Fibroblast of skin of left biceps (primary cell): ENCODE data around the gene RAPGEF5.

Experiments
- DNase-seq, 2 experiments: peaks; one replicate each; pipeline ENCODE4 v3.0.0-alpha.2; 2013; ENCODE audit warnings: low read depth in 2 of 2

The RAPGEF5 gene

GRCh38 chr7:22356701-22357310, at the start of gene RAPGEF5:
Gene RAPGEF5 (minus strand): TSS chr7:22357154. CDS start chr7:22357060, 94 bp downstream.
- DNase-seq, result no peak

- no peak for DNase-seq
Observed at GRCh38 chr7:22406715-22407114, 49.8 kb upstream of the RAPGEF5 start.

- no peak for DNase-seq
Observed at GRCh38 chr7:22404421-22405023, 47.6 kb upstream of the RAPGEF5 start.

GRCh38 chr7:22403344-22403743, 46.4 kb upstream of the RAPGEF5 start:
- DNase-seq, result no peak

- no peak for DNase-seq
Observed at GRCh38 chr7:22402250-22402649, 45.3 kb upstream of the RAPGEF5 start.

- no peak for DNase-seq
Observed at GRCh38 chr7:22400936-22401553, 44.1 kb upstream of the RAPGEF5 start.

- DNase-seq, result no peak
Observed at GRCh38 chr7:22400150-22400814, 43.3 kb upstream of the RAPGEF5 start.

- no peak for DNase-seq
Observed at GRCh38 chr7:22399546-22399945, 42.6 kb upstream of the RAPGEF5 start.

GRCh38 chr7:22399091-22399490, 42.1 kb upstream of the RAPGEF5 start:
- no peak for DNase-seq

GRCh38 chr7:22397981-22398380, 41.0 kb upstream of the RAPGEF5 start:
- DNase-seq, result no peak

GRCh38 chr7:22395222-22395621, 38.3 kb upstream of the RAPGEF5 start:
- no peak for DNase-seq

- DNase-seq, result no peak
Observed at GRCh38 chr7:22394739-22395138, 37.8 kb upstream of the RAPGEF5 start.

GRCh38 chr7:22393913-22394729, 37.2 kb upstream of the RAPGEF5 start:
- no peak for DNase-seq

- DNase-seq, result no peak
Observed at GRCh38 chr7:22390516-22390915, 33.6 kb upstream of the RAPGEF5 start.

GRCh38 chr7:22389892-22390291, 32.9 kb upstream of the RAPGEF5 start:
- DNase-seq, result no peak

GRCh38 chr7:22387583-22387982, 30.6 kb upstream of the RAPGEF5 start:
- peak; percentile 16 to 30 for DNase-seq

- DNase-seq, result no peak
Observed at GRCh38 chr7:22386865-22387264, 29.9 kb upstream of the RAPGEF5 start.

GRCh38 chr7:22386206-22386858, 29.4 kb upstream of the RAPGEF5 start:
- no peak for DNase-seq

GRCh38 chr7:22385326-22385725, 28.4 kb upstream of the RAPGEF5 start:
- DNase-seq, result no peak

- no peak for DNase-seq
Observed at GRCh38 chr7:22380333-22380732, 23.4 kb upstream of the RAPGEF5 start.

GRCh38 chr7:22378199-22378980, 21.4 kb upstream of the RAPGEF5 start:
- no peak for DNase-seq
